T-helper 2 cell treated with Interferon-gamma antibody and Interleukin-4, amounts not matched to agents 100 ng/mL and 5 ng/mL, for 36 hours (primary cell): Measurements from ENCODE around the gene PGAM5. TPM values are rescaled to one million over a fixed set of nuclear protein-coding genes. Genes with fewer than 3 reads are reported as not detected.
"Not testable (repeated sequence)": the region's sequence is repeated elsewhere in the genome, so short reads cannot be mapped to it uniquely, and the experiment has no call there.

Experiments
- intact Hi-C: fragments of 100-400 bp; cut with micrococcal nuclease; formaldehyde crosslinking; loops from one replicate; pipeline ENCODE4 v1.15.1; 2023
- total RNA-seq: library from RNA; stranded (reverse); gene quantifications from 2 replicates; pipeline ENCODE4 v1.2.3, GENCODE V29; 2022

Gene PGAM5
- total RNA-seq, 1 donor from 2014 or later: 59.7 TPM

GRCh38 chr12:132743831-132744230 lies 33.2 kb downstream of the PGAM5 start:
- intact Hi-C loops: no loop called here

GRCh38 chr12:132746613-132747012 lies 36.0 kb downstream of the PGAM5 start:
- intact Hi-C loops: no loop called here

- intact Hi-C loops: no loop called here
These were observed 36.8 kb downstream of the PGAM5 start for GRCh38 chr12:132747395-132747794.

DNA sequence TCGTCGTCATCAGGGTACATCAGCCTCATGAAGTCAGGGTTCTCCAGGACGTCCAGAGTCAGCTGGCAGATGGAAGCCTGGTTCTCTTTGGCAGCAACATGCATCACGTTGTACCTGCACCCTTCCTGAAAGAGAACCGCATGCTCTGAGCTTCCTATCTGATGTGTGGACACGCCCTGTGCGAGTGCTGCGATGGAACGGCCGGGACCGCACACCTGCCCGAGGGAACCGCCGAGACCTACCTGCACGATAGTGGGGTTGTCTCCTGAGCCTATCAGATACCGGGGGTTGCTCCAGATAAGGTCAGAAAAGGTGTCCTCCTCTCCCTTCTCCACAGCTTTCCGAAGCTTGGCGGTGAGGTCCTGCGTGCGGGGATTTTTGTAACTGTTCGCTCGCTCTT lies 37.3 kb downstream of the PGAM5 start:
- intact Hi-C loops: no loop called here

- intact Hi-C loops: no loop called here
These were observed 37.7 kb downstream of the PGAM5 start for GRCh38 chr12:132748319-132748718.

DNA sequence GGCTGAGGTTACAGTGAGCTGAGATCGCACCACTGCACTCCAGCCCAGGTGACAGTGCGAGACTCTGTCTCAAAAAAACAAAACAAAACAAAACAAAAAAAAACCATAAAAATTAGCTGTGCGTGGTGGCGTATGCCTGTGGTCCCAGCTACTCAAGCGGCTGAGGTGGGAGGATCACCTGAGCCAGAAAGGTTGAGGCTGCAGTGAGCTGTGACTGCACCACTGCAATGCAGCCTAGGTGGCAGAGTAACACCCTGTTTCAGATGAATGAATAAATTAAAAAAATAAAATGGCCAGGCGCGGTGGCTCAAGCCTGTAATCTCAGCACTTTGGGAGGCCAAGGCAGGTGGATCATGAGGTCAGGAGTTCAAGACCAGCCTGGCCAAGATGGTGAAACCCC lies 43.0 kb downstream of the PGAM5 start:
- intact Hi-C loops: not testable (repeated sequence)

GRCh38 chr12:132754160-132754932 lies 43.7 kb downstream of the PGAM5 start:
- intact Hi-C loops: no loop called here

DNA sequence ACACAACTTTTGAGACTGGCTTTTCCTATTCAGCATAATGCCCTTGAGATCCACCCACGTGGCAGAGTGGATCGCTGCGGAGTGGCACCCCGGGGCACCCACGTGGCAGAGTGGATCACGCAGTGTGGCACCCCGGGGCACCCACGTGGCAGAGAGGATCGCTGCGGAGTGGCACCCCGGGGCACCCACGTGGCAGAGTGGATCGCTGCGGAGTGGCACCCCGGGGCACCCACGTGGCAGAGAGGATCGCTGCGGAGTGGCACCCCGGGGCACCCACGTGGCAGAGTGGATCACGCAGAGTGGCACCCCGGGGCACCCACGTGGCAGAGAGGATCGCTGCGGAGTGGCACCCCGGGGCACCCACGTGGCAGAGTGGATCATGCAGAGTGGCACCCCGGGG lies 48.2 kb downstream of the PGAM5 start:
- intact Hi-C loops: not testable (repeated sequence)

- intact Hi-C loops: no loop called here
These were observed 48.7 kb downstream of the PGAM5 start for GRCh38 chr12:132759359-132759758.

GRCh38 chr12:132761032-132761920 lies 50.6 kb downstream of the PGAM5 start, which contains the start of gene ANKLE2:
TSS of gene ANKLE2 (minus strand) at chr12:132761832. CDS start at chr12:132761798, 34 bp downstream.
- intact Hi-C loops: loop anchor here (2.0 to 5.0 kb wide), 3 partner anchors 66 to 371 kb away; partner anchors contain the start of genes GOLGA3, POLE, PXMP2 and ZNF10

GRCh38 chr12:132761921-132762583 lies 51.4 kb downstream of the PGAM5 start:
- intact Hi-C loops: loop anchor here (1.0 to 5.0 kb wide), 6 partner anchors 52 to 370 kb away; partner anchors contain the start of genes CHFR, GOLGA3, PGAM5 and POLE

GRCh38 chr12:132764231-132764630 lies 53.6 kb downstream of the PGAM5 start:
- intact Hi-C loops: loop anchor here (5.0 kb wide), 2 partner anchors 63 to 368 kb away; partner anchors contain the start of genes GOLGA3, ZNF10 and ZNF891

- intact Hi-C loops: no loop called here
These were observed 54.7 kb downstream of the PGAM5 start for GRCh38 chr12:132765361-132765760.

- intact Hi-C loops: no loop called here
These were observed 55.9 kb downstream of the PGAM5 start for GRCh38 chr12:132766380-132767085.

GRCh38 chr12:132771126-132771838 lies 60.6 kb downstream of the PGAM5 start:
- intact Hi-C loops: no loop called here

Other genes starting within 250 kb of the PGAM5 start
- 56.5 and 58.3 TPM in 2 replicates for gene FBRSL1, start 220.7 kb upstream of the PGAM5 start, total RNA-seq
- gene LRCOL1, start 100.3 kb upstream of the PGAM5 start, total RNA-seq: not detected in 2 replicates
- not detected in 2 replicates for gene P2RX2, start 92.1 kb upstream of the PGAM5 start, total RNA-seq
- 144 and 154 TPM in 2 replicates for gene POLE, start 23.5 kb upstream of the PGAM5 start, total RNA-seq
- gene PXMP2, start 23.3 kb upstream of the PGAM5 start, total RNA-seq: 27.3 and 28.0 TPM in 2 replicates
- 97.9 and 104 TPM in 2 replicates for gene ANKLE2, start 51.0 kb downstream of the PGAM5 start, total RNA-seq
- gene GOLGA3, start 118.0 kb downstream of the PGAM5 start, total RNA-seq: 54.0 and 55.2 TPM in 2 replicates
- 79.7 and 87.2 TPM in 2 replicates for gene CHFR, start 176.8 kb downstream of the PGAM5 start, total RNA-seq
- 8.0 and 11.0 TPM in 2 replicates for gene ZNF605, start 245.5 kb downstream of the PGAM5 start, total RNA-seq